Kidney epithelial cell (primary cell): Measurements from ENCODE around the gene MRPS16. TPM values are rescaled to one million over a fixed set of nuclear protein-coding genes. Genes with fewer than 3 reads are reported as not detected.

Source experiments
- DNase-seq: peaks from one replicate; pipeline ENCODE4 v3.0.0-alpha.2; 2010; ENCODE audit warnings: low read depth
- H3K27me3 ChIP-seq: 2 replicates; pipeline ENCODE4 v1.6.0; 2011; ENCODE audit warnings: low read length; ENCODE audit not compliant: control insufficient read depth, insufficient read depth
- H3K36me3 ChIP-seq: 2 replicates; pipeline ENCODE4 v1.5.1; 2011; ENCODE audit warnings: low read length; ENCODE audit not compliant: control insufficient read depth, insufficient read depth
- H3K4me3 ChIP-seq: 2 replicates; pipeline ENCODE4 v1.5.1; 2011; ENCODE audit warnings: low read depth, mild to moderate bottlenecking, control low read depth, low read length
- CTCF ChIP-seq: IDR thresholded peaks from 2 replicates; pipeline ENCODE4 v1.5.1; 2011; ENCODE audit warnings: mild to moderate bottlenecking, moderate library complexity, low read length, control low read depth, inconsistent platforms; ENCODE audit not compliant: insufficient read depth, poor library complexity, severe bottlenecking
- total RNA-seq: library from RNA; depleted of rRNA; stranded (reverse); fragments of >200 nt; gene quantifications from 2 replicates; pipeline ENCODE4 v1.2.3, GENCODE V29; 2015

The MRPS16 gene
- total RNA-seq, 1 donor from 2014 or later: 71.9 TPM

- DNase-seq: no peak
- no peak for TF ChIP-seq CTCF
- H3K36me3 ChIP-seq: no peaks in the 10 kb centered on the region
- H3K4me3 ChIP-seq: no peak overlapping the region
- no peaks in the 10 kb centered on the region for H3K27me3 ChIP-seq
Measured at GRCh38 chr10:73206385-73206784, 46.1 kb downstream of the MRPS16 start.

- no peak for DNase-seq
- Histone ChIP-seq H3K27me3 (no peaks in the 10 kb centered on the region), H3K36me3 (no peaks in the 10 kb centered on the region), H3K4me3 (no peak overlapping the region)
- no peak for TF ChIP-seq CTCF
Measured at GRCh38 chr10:73205890-73206289, 46.6 kb downstream of the MRPS16 start.

GRCh38 chr10:73205081-73205480 lies 47.4 kb downstream of the MRPS16 start:
- Histone ChIP-seq H3K27me3 (no peaks in the 10 kb centered on the region), H3K4me3 (no peak overlapping the region), H3K36me3 (no peaks in the 10 kb centered on the region)
- DNase-seq: no peak
- TF ChIP-seq CTCF: no peak

Other genes with a start within 250 kb of the MRPS16 start
- gene P4HA1, start 155.8 kb downstream of the MRPS16 start, total RNA-seq: 35.6 and 37.5 TPM in 2 replicates
- gene NUDT13, start 142.2 kb downstream of the MRPS16 start, total RNA-seq: 1.8 and 1.9 TPM in 2 replicates
- gene ECD, start 84.6 kb downstream of the MRPS16 start, total RNA-seq: 38.4 and 50.7 TPM in 2 replicates
- 11.4 and 19.0 TPM in 2 replicates for gene FAM149B1, start 84.5 kb downstream of the MRPS16 start, total RNA-seq
- 40.0 and 42.2 TPM in 2 replicates for gene DNAJC9, start 5.4 kb downstream of the MRPS16 start, total RNA-seq
- 1.2 and 2.6 TPM in 2 replicates for gene CFAP70, start 106.2 kb upstream of the MRPS16 start, total RNA-seq
- gene ANXA7, start 161.4 kb upstream of the MRPS16 start, total RNA-seq: 109 and 112 TPM in 2 replicates
- 0.54 and 0.55 TPM in 2 replicates for gene MSS51, start 180.9 kb upstream of the MRPS16 start, total RNA-seq
- 18.7 and 21.9 TPM in 2 replicates for gene PPP3CB, start 243.4 kb upstream of the MRPS16 start, total RNA-seq